HG03354 (cell line): Measurements from ENCODE around the gene IYD.
"Not testable (repeated sequence)": the region's sequence is repeated elsewhere in the genome, so short reads cannot be mapped to it uniquely, and the experiment has no call there.

Source experiments
- ATAC-seq: cut with Tn5 transposase; IDR thresholded peaks from one replicate; pipeline ENCODE4 v1.9.1; 2021; ENCODE audit warnings: mild to moderate bottlenecking; ENCODE audit not compliant: unreplicated experiment, poor library complexity, severe bottlenecking

IYD gene

GRCh38 chr6:150420926-150421325 lies 52.1 kb downstream of the IYD start:
- ATAC-seq: no peak

DNA sequence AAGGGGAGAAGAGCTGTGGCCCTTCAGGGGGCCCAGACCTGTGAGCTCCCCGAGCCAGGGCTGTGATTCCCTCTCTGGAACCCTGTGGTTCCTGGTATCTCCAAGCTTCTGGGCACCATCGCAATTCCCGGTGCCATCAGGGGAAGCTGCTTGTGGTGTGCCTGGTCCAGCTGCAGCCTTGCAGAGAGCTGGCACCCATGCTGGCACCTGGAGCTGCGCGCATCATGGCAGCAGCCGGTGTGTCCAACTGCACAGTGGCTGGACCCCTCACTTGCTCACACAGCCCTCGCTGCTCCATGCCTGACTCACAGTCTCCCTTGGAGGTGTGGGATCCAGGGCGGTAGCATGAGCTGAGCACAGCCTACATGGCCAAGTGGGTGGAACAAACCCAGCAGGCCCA lies 56.7 kb downstream of the IYD start:
- ATAC-seq: no peak

- ATAC-seq: no peak
Observed at GRCh38 chr6:150426198-150426597, 57.4 kb downstream of the IYD start.

DNA sequence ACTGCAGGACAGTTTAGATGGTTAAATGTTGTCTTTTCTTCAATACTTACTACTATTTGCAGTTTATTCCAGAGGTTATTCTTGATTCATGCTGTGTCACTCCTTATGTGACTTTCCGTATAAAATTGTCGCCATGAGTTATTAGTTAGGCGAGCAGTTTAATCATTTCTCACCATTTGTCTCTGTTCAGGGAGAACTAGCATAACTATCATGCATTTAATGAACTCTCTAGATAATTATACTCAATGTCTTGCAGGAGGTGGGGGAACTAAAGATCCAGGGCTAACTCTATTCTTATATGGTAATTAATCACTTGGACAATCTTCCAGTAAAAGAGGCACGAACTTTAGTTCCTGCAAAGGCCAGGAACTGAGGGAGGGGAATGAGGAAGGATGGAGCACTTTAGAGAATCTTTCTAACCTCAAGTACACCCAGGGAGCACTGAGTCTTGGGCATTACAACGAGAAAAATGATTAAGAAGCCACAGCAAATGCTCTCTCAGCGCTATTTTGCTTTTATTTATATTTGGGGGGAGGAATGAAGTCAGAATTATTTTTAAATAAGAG lies 58.3 kb downstream of the IYD start:
- ATAC-seq: no peak

- no peak for ATAC-seq
Observed at GRCh38 chr6:150427843-150428242, 59.0 kb downstream of the IYD start.

GRCh38 chr6:150430815-150431214 lies 62.0 kb downstream of the IYD start:
- ATAC-seq: no peak

- ATAC-seq: no peak
Observed at GRCh38 chr6:150435360-150435759, 66.5 kb downstream of the IYD start.

- ATAC-seq: no peak
Observed at GRCh38 chr6:150435832-150436231, 67.0 kb downstream of the IYD start.

GRCh38 chr6:150439373-150439772 lies 70.6 kb downstream of the IYD start:
- no peak for ATAC-seq

DNA sequence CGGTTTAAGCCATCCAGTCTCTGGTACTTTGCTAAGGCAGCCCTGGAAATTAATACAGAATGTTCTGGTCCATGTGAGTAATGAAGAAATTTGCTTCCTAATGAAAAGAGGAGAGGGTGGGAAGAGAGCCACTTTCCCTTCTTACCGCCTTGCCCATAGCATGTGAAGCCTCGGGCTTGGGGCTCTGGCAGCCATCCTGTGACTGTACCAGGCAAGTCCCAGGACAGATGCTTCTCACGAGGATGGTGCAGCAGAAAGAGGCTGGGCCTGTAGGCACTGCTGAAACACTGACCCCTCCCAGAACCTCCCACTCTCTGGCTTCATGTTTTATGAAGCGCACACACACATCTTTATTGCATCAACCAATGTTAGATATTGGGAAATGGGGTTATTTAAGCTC lies 74.8 kb downstream of the IYD start:
- no peak for ATAC-seq

GRCh38 chr6:150444308-150444707 lies 75.5 kb downstream of the IYD start:
- ATAC-seq: no peak

DNA sequence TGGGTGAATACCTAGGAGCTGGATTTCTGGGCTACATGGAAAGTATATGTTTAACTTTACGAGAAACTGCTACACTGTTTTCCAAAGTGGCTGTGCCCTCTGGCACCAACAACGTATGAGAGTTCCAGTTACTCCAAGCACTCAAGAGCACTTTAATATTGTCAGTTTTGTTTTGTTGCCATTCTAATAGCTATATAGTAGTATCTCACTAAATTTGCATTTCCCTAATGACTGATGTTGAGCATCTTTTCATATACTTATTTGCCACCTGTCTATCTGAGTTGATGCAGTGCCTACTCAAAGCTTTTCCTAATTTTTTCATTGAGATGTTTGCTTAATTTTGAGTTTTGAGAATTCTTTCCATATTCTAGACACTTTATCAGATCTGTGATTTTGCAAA lies 76.7 kb downstream of the IYD start:
- ATAC-seq: no peak

- ATAC-seq: no peak
Observed at GRCh38 chr6:150448221-150448620, 79.4 kb downstream of the IYD start.

- ATAC-seq: not testable (repeated sequence)
Observed at GRCh38 chr6:150449055-150449454, 80.2 kb downstream of the IYD start.

DNA sequence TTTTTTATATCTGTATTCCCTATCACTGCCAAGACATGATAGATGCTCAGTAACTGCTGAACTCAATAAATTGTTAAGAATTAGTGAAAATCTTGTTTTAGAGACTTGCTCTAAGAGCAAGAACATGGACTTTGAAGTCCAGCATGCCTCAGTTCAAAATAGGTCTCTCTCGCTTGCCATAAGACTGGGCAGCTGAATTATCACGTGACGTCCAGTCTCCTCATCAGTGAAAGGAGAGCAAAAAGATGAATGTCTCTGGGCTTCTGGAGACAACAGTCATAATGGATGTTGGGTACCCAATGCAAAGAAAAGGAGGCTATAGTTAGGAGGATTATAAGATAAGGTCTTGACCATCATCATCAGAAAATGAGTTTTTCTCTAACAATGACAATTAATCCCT lies 82.1 kb downstream of the IYD start:
- no peak for ATAC-seq

DNA sequence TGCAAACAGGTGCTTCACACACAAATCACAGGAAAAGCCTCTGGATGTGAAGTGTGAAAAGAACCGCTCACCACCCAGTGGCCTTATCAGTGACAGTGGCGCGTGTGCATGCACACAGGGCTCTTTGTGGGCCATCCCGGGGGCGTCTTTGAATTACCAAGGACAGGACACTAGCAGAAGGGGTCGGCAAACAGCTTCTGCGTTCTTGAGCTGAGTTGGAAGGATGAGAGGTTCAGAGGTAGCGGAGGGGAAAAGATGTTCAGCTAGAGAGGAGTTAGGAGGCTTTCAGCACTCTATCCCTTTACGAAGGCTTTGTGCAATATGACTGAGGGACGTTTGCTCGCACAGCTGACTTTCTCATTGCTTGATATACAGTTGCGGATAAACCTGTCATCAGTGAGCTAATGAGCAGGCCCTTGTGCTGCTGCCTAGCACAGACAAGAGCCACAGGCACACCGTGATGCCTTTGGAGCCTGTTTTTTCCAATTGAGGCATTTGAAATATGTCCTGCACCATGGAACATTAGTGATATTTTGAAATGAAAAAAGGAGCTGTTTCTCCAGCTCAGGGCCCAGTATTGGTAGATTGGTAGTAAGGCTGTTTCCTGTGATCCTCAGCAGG lies 83.1 kb downstream of the IYD start:
- no peak for ATAC-seq

DNA sequence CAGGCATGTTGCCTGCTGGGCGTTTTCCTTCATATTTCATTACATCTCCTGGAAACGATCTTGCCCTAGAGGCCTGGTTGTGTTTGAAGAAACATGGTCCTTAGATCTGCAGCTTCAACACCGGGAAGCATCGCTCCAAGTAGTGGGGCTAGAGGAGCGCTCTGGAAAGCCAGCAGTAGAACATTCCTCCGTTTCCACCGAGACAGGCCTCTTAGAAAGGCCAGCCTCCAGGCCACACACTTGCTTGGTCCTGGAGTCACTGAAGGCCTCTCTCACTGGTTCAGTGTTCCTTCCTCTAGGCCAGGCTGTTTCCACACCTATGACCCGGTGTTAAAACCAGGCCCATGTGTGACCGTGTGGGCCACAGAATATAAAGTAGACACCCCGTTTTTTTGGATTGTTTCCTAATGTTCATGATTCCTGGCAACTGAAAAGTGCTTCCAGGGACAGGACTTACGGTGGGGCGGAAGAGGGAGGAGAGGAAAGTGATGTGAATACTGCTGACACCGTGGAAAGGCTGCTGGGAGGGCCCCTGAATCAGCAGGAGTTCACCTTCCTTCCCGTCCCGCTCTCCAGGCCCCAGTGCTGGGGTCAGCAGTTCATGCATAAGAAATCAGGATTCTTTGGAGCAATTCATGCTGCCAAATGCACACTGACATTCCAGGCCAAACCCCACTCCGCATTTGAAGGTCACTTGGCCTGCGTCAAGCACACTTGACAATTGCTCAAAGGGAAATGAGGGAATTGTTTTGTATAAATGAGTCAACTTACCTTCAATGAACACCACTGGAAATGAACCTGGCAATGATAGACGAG lies 83.8 kb downstream of the IYD start:
- ATAC-seq: no peak

GRCh38 chr6:150453357-150453756 lies 84.5 kb downstream of the IYD start:
- no peak for ATAC-seq
